Iris pigment epithelial cell (primary cell): ENCODE data around the gene SYN1.

Experiments used
- DNase-seq: peaks from one replicate; pipeline ENCODE4 v3.0.0-alpha.2; 2011; ENCODE audit warnings: low read depth

Gene SYN1

GRCh38 chrX:47523297-47523696, 96.4 kb downstream of the SYN1 start:
- peak; percentile 61 for DNase-seq
